HepG2 (cell line): Measurements from ENCODE around the gene PHF3. TPM values are rescaled to one million over a fixed set of nuclear protein-coding genes. Genes with fewer than 3 reads are reported as not detected.

Experiments
- DMAP1 ChIP-seq: IDR thresholded peaks from 2 replicates; pipeline ENCODE4 v1.6.1; 2016
- GPN1 ChIP-seq: sonication (generic); formaldehyde crosslinking; IDR thresholded peaks from 2 replicates; pipeline ENCODE4 v1.5.1; 2020; ENCODE audit warnings: missing genetic modification reagents, borderline replicate concordance
- JDP2 ChIP-seq: sonication (generic); formaldehyde crosslinking; IDR thresholded peaks from 2 replicates; pipeline ENCODE4 v1.8.1; 2022; ENCODE audit warnings: missing genetic modification reagents, borderline replicate concordance
- NR2F2 ChIP-seq: IDR thresholded peaks from 2 replicates; pipeline ENCODE4 v1.6.1; 2012; ENCODE audit warnings: low read depth, inconsistent platforms, borderline replicate concordance
- PTBP1 ChIP-seq: fragments of 200-400 bp; formaldehyde crosslinking; IDR thresholded peaks from 2 replicates; pipeline ENCODE4 v1.6.1; 2018; ENCODE audit warnings: low read length, low read depth; ENCODE audit not compliant: poor library complexity, severe bottlenecking
- TFAP4 ChIP-seq: sonication (generic); IDR thresholded peaks from 2 replicates; pipeline ENCODE4 v1.6.1; 2016; ENCODE audit warnings: low read depth, borderline replicate concordance
- ZBTB8A ChIP-seq: sonication (generic); formaldehyde crosslinking; IDR thresholded peaks from 2 replicates; pipeline ENCODE4 v1.4.0; 2020; ENCODE audit warnings: mild to moderate bottlenecking, low read depth, missing genetic modification reagents, borderline replicate concordance
- ZFYVE20 ChIP-seq: sonication (generic); formaldehyde crosslinking; IDR thresholded peaks from 2 replicates; pipeline ENCODE4 v1.8.0; 2023; ENCODE audit warnings: low read depth, mild to moderate bottlenecking, moderate library complexity, missing genetic modification reagents, borderline replicate concordance
- ZNF281 ChIP-seq: sonication (generic); formaldehyde crosslinking; IDR thresholded peaks from 2 replicates; pipeline ENCODE4 v1.4.0; 2020; ENCODE audit warnings: missing genetic modification reagents, borderline replicate concordance
- ZNF407 ChIP-seq: sonication (generic); formaldehyde crosslinking; IDR thresholded peaks from one replicate; pipeline ENCODE4 v1.5.1; 2020; ENCODE audit warnings: mild to moderate bottlenecking, missing genetic modification reagents; ENCODE audit errors: not compliant biosample characterization
- ZNF569 ChIP-seq: sonication (generic); formaldehyde crosslinking; IDR thresholded peaks from 2 replicates; pipeline ENCODE4 v1.5.0; 2020; ENCODE audit warnings: mild to moderate bottlenecking, missing genetic modification reagents, moderate library complexity, borderline replicate concordance
- ZNF614 ChIP-seq: IDR thresholded peaks from 2 replicates; pipeline ENCODE4 v1.6.1; 2018; ENCODE audit warnings: missing biosample characterization, missing genetic modification reagents, inconsistent platforms, borderline replicate concordance
- polyA plus RNA-seq, 8 experiments: library from polyadenylated mRNA; depleted of rRNA in 3 of 8; stranded (reverse) in 7 of 8; unstranded in 1 of 8; fragments of >200 nt; fragmentation: Illumina TruSeq in 4 of 8; extraction: Trizol in 4 of 8; gene quantifications; 2 replicates each; pipeline versions ENCODE4 v1.2.1 to v1.2.3, GENCODE V29; 2011 to 2016; ENCODE audit warnings: low read depth in 4 of 8, missing spikeins in 1 of 8, mixed read lengths in 1 of 8; ENCODE audit not compliant: insufficient read depth in 1 of 8
- total RNA-seq, 5 experiments: library from RNA; depleted of rRNA; stranded (reverse); fragments of >200 nt; fragmentation: Illumina TruSeq; extraction: Trizol; gene quantifications; 2 replicates each; pipeline ENCODE4 v1.2.3, GENCODE V29; 2016; ENCODE audit warnings: low read depth in 1 of 5
- TF ChIP-seq, protein P1 (sequence below): IDR thresholded peaks from 2 replicates; pipeline ENCODE4 v1.6.1; 2016
- TF ChIP-seq, protein P2 (sequence below): sonication (generic); formaldehyde crosslinking; IDR thresholded peaks from 2 replicates; pipeline ENCODE4 v1.5.0; 2020; ENCODE audit warnings: mild to moderate bottlenecking, low read depth, missing genetic modification reagents, borderline replicate concordance

Gene PHF3
- total and polyA plus RNA-seq, 2 of the 13 experiments (the other 11 are each of a cell fraction or from before 2014, with no cell fraction given), result 19.8 to 70.4 TPM

DNA sequence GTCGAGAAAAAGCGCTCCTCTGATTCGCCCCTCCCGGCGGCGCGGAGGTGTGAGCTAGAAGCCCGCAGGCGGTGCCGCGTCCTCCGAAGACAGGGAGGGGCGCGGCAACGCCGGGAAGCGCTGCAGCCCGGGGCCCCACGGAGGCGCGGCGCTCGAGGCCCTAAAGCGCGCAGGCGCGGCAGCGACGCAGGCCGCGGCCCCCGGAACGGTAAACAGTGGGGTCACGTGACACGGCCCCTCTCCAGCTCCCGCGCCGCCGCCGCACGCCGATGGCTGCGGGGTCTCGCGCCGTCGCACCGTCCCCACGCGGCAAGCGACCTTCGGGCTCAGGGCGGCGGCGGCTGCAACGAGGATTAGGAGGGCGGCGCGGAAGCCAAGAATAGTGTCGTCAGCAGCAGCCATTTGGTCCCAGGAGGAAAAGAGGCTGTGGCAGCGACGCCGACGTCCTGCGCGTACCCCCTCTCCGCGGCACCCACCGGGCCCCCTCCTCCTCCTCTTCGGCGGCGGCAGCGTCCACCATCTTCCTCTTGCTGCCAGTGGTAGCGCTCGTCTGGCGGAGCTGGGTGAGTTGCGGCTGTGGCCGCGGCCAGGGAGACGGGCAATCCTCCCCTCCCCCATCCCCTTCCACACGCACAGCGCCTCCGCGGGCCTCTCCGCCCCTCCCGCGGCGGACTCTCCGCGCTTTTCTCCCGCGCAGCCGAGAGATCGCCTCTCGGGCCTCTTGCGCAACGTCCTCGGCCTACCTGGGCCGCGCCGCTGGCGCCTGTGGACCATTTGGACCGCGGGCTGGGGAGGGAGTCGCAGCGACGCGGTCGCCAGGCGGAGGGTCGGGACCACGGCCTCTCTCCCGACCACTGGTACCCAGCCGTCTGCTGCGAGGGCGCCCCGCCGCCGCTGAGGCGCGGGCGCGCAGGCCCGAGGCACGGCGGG, at the start of gene PHF3 (continued):
- peak; percentile 95 for TF ChIP-seq ZFYVE20
- TF ChIP-seq ZNF407, result peak; percentile 94
- TF ChIP-seq ZBTB8A (CRISPR knock-in tag), result peak; percentile 89; the same call in 1 of the 2 replicates
- TF ChIP-seq NR2F2, result no peak
- TF ChIP-seq, protein P1, sequence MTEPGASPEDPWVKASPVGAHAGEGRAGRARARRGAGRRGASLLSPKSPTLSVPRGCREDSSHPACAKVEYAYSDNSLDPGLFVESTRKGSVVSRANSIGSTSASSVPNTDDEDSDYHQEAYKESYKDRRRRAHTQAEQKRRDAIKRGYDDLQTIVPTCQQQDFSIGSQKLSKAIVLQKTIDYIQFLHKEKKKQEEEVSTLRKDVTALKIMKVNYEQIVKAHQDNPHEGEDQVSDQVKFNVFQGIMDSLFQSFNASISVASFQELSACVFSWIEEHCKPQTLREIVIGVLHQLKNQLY (CRISPR knock-in tag), result peak; percentile 92
- no peak for TF ChIP-seq PTBP1
- peak; percentile 91; the same call in 1 of the 2 replicates for TF ChIP-seq ZNF614 (CRISPR knock-in tag)
- peak; percentile 54; the same call in 1 of the 2 replicates for TF ChIP-seq GPN1
- TF ChIP-seq TFAP4, result peak; percentile 58; the same call in 1 of the 2 replicates
- peak; percentile 96 for TF ChIP-seq DMAP1 (CRISPR knock-in tag)
- TF ChIP-seq ZNF569 (CRISPR knock-in tag), result no peak
- TF ChIP-seq, protein P2, sequence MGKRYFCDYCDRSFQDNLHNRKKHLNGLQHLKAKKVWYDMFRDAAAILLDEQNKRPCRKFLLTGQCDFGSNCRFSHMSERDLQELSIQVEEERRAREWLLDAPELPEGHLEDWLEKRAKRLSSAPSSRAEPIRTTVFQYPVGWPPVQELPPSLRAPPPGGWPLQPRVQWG, result no peak
- peak; percentile 90 for TF ChIP-seq JDP2 (CRISPR knock-in tag)
- peak; percentile 89 for TF ChIP-seq ZNF281 (CRISPR knock-in tag)
